HL-60 (cell line): ENCODE measurements around the gene ANP32B.
A peak's percentile ranks its signal among the peaks of the same experiment; 100 is the strongest.
"Not testable (repeated sequence)": the region's sequence is repeated elsewhere in the genome, so short reads cannot be mapped to it uniquely, and the experiment has no call there.

ENCODE experiments used
- DNase-seq, 2 experiments: peaks; one replicate each; pipeline ENCODE4 v3.0.0-alpha.2; 2010 to 2020; ENCODE audit warnings: low read depth in 1 of 2, low spot score in 1 of 2
- H3K27ac ChIP-seq: fragments of 250-450 bp; sonication (Bioruptor Pico); replicated peaks from 2 replicates; pipeline ENCODE4 v1.5.1; 2020; ENCODE audit warnings: mild to moderate bottlenecking, moderate library complexity
- H3K27me3 ChIP-seq: fragments of 250-450 bp; sonication (Bioruptor Pico); 2 replicates; pipeline ENCODE4 v1.5.1; 2021; ENCODE audit warnings: mild to moderate bottlenecking, moderate library complexity; ENCODE audit not compliant: insufficient read depth, poor library complexity, severe bottlenecking
- H3K4me3 ChIP-seq: replicated peaks from 2 replicates; pipeline ENCODE4 v1.5.1; 2011; ENCODE audit warnings: mild to moderate bottlenecking, control low read depth, low read length; ENCODE audit not compliant: insufficient read depth
- GABPA ChIP-seq: IDR thresholded peaks from 2 replicates; pipeline ENCODE4 v1.6.1; 2012; ENCODE audit warnings: low read depth
- POLR2AphosphoS5 ChIP-seq: IDR thresholded peaks from 2 replicates; pipeline ENCODE4 v1.6.1; 2012; ENCODE audit warnings: low read depth
- SPI1 ChIP-seq: IDR thresholded peaks from 2 replicates; pipeline ENCODE4 v1.6.1; 2012; ENCODE audit warnings: low read depth, mild to moderate bottlenecking, borderline replicate concordance
- TF ChIP-seq, protein P1 (sequence below): IDR thresholded peaks from one replicate; pipeline ENCODE4 v1.5.1; 2011; ENCODE audit warnings: low read length, control low read depth, inconsistent platforms; ENCODE audit not compliant: insufficient read depth
- TF ChIP-seq, protein P2 (sequence below): IDR thresholded peaks from 2 replicates; pipeline ENCODE4 v1.6.1; 2012; ENCODE audit warnings: low read depth; ENCODE audit not compliant: insufficient replicate concordance

The ANP32B gene

DNA sequence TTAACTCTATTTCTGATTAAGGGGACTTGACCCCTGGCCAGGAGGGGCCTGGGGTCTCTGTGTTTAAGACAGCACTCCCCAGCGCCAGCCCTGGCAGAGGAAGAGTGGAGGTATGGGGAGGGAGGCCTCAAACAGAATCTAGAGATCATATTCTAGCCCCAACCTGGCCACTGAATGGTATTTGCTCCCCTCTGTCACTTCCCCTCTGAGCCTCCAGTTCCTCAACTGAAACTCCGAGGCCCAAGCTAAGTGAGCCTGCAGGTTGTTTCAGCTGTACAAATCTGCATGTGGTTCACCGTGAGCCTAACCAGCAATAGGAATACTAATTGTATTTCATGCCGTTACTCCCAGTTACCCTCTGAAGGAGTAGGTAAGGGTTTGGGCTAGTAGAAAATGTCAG lies 36.0 kb downstream of the ANP32B start:
- H3K27me3 ChIP-seq, result no peaks in the 10 kb centered on the region
- peak in 1 of 2 experiments; percentile 46 for DNase-seq
- H3K27ac ChIP-seq, result peak overlapping the region; percentile 45
- TF ChIP-seq POLR2AphosphoS5 (no peak; the same call in 1 of the 2 replicates), SPI1 (peak; percentile 87)
- TF ChIP-seq, protein P1, sequence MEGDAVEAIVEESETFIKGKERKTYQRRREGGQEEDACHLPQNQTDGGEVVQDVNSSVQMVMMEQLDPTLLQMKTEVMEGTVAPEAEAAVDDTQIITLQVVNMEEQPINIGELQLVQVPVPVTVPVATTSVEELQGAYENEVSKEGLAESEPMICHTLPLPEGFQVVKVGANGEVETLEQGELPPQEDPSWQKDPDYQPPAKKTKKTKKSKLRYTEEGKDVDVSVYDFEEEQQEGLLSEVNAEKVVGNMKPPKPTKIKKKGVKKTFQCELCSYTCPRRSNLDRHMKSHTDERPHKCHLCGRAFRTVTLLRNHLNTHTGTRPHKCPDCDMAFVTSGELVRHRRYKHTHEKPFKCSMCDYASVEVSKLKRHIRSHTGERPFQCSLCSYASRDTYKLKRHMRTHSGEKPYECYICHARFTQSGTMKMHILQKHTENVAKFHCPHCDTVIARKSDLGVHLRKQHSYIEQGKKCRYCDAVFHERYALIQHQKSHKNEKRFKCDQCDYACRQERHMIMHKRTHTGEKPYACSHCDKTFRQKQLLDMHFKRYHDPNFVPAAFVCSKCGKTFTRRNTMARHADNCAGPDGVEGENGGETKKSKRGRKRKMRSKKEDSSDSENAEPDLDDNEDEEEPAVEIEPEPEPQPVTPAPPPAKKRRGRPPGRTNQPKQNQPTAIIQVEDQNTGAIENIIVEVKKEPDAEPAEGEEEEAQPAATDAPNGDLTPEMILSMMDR, result no peak
- no peak overlapping the region for H3K4me3 ChIP-seq

DNA sequence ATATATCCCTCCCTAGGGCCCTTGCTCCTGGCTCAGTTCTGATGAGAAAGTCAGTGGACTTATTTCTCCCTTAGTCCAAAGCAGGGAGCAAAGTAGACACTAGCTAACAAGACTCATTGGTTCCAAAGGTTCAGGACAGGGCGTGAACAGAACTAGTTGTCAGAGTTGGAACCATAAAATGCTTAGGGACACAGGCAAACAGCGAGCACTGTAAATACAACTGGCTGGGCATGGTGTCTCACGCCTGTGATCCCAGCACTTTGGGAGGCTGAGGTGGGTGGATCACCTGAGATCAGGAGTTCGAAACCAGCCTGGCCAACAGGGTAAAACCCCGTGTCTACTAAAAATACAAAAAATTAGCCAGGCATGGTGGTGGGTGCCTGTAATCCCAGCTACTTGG lies 36.7 kb downstream of the ANP32B start:
- not testable (repeated sequence) for H3K27ac ChIP-seq, H3K27me3 ChIP-seq, DNase-seq

DNA sequence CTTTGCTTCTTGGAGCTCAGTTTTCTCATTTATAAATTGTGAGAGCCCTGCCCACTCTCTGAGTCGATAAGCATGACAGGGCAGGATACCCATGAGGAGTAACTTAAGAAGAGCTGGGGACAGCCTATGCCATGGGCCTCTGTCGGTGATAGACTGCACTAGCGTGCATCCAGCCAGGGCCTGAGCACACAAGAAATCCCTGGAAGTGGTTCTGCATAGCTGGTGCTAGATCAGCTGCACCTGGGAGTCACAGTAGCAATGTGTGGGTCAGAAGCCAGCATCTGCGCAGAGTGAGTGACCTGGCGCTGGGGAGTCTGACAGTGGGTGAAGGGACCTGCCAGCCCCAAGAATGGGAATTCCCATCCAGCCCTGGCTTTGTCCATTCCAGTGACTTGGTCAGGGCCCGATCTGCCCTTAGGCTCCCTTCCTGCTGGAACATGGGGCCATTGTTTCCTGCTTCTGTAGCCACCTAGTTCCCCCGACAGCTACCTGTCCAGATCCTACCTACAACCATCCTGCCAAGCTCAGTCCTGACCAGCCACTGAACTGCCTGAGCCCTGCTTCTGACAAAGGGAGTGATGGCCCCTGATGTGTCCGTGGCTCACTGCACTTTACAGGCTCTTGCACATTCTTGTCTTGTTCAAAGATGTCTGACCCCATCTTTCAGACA lies 37.5 kb downstream of the ANP32B start:
- no peak for DNase-seq
- H3K27ac ChIP-seq, result no peak overlapping the region

More for the DNA sequence above, 36.7 kb downstream of the ANP32B start:
- H3K4me3 ChIP-seq, result not testable (repeated sequence)

DNA sequence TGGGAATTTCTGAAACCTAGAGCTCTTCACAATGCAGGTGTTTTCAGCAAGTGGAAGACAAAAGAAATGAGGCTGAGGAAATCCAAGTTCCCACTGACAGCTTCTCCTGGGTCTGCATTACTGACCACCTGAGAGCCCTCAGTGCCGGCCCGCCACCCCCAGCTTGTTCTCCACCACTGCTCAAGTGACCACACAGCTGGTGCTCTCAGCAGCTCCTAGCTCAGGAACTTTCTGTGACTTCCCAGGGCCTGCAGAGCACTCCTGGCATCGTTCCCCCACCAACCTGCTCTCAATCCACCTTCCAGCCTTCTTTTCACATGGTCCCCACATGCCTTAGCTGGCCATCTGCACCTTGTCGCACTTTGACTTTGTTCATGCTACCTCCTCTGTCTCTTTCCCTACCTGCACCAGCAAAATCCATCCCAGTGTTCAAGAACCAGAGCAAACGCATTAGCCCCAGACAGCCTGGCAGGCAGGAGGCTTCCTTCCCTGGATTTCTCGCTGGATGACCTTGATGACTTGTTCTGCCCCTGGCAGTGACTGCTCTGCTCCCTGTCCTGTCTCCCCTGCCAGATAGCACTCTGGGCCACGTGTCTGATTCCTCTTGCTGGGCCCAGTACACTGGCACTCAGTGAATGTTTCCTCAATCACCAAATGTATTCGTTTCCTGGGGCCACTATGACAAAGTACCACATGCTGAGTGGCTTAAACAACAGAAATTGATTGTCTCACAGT lies 38.3 kb downstream of the ANP32B start:
- no peak overlapping the region for H3K27ac ChIP-seq
- TF ChIP-seq SPI1, result no peak
- TF ChIP-seq, protein P2, sequence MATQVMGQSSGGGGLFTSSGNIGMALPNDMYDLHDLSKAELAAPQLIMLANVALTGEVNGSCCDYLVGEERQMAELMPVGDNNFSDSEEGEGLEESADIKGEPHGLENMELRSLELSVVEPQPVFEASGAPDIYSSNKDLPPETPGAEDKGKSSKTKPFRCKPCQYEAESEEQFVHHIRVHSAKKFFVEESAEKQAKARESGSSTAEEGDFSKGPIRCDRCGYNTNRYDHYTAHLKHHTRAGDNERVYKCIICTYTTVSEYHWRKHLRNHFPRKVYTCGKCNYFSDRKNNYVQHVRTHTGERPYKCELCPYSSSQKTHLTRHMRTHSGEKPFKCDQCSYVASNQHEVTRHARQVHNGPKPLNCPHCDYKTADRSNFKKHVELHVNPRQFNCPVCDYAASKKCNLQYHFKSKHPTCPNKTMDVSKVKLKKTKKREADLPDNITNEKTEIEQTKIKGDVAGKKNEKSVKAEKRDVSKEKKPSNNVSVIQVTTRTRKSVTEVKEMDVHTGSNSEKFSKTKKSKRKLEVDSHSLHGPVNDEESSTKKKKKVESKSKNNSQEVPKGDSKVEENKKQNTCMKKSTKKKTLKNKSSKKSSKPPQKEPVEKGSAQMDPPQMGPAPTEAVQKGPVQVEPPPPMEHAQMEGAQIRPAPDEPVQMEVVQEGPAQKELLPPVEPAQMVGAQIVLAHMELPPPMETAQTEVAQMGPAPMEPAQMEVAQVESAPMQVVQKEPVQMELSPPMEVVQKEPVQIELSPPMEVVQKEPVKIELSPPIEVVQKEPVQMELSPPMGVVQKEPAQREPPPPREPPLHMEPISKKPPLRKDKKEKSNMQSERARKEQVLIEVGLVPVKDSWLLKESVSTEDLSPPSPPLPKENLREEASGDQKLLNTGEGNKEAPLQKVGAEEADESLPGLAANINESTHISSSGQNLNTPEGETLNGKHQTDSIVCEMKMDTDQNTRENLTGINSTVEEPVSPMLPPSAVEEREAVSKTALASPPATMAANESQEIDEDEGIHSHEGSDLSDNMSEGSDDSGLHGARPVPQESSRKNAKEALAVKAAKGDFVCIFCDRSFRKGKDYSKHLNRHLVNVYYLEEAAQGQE, result no peak
- no peak for TF ChIP-seq GABPA
- no peak for TF ChIP-seq POLR2AphosphoS5
- TF ChIP-seq, protein P1, result no peak
- H3K27me3 ChIP-seq, result no peaks in the 10 kb centered on the region
- H3K4me3 ChIP-seq, result no peak overlapping the region
- no peak for DNase-seq

More for the DNA sequence above, 37.5 kb downstream of the ANP32B start:
- Histone ChIP-seq H3K4me3 (no peak overlapping the region), H3K27me3 (no peaks in the 10 kb centered on the region)
- TF ChIP-seq SPI1 (no peak), POLR2AphosphoS5 (no peak), GABPA (no peak)
- TF ChIP-seq, protein P1, result no peak
- TF ChIP-seq, protein P2, result no peak
